GM21619 (cell line): ENCODE results near the gene CHRFAM7A.
"Not testable (repeated sequence)": the region's sequence is repeated elsewhere in the genome, so short reads cannot be mapped to it uniquely, and the experiment has no call there.

Experiments used
- ATAC-seq: cut with Tn5 transposase; IDR thresholded peaks from one replicate; pipeline ENCODE4 v1.9.1; 2021; ENCODE audit not compliant: unreplicated experiment

The CHRFAM7A gene

DNA sequence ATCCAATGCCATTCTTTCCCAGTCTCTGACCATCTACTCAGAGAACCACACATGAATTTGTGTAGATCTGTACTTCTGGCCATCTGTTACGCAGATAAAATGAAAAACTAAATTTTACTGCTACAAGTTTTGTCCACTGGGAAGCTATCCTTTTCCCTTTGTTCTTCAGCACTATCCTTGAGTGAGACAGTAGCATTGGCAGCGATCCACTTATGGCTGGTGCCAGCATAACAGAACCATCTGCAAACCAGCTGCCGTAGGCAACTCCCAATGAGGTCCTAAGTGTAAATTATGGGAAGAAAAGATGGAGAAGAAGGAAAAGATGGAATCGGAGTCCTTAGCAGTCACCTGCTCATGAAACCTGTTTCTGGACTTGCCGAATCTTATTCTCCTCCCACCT is 72.3 kb downstream of the CHRFAM7A start:
- not testable (repeated sequence) for ATAC-seq

DNA sequence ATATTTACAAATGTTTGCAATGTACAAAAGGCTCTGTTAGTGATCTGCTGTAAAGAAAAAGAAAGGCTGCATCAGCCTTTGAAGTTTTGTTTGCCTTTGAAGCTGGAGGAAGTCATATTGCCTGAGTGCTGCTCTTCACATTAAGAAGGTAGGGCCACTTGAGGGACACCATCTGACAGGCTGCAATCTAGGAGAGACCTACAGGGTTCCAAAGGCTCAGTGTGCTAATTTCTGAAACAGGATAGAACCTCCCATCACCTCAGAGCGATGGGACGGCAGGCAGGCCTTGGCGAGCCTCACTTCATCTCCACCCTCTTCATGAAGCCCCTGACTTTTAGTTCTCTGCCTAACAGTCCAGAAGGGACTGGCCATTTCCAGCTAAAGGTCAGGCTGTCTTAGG is 77.6 kb downstream of the CHRFAM7A start:
- ATAC-seq: not testable (repeated sequence)

DNA sequence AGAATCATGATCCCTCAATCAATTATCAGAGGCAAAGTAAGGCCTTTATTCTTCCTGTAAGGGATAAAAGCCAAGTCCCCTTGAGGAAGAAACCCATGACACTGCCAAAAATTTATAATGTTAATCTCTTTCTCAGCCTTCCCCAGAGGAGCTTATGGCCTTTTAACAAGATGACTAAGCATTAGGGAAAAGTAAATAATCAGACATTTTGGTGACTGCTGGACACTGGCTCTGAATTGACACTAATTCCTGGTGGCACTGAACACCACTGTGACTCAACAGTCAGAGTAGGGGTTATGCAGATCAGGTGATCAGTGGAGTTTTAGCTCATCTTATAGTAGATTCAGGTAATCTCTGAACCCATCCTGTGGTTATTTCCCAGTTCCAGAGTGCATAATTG is 82.8 kb downstream of the CHRFAM7A start:
- ATAC-seq: not testable (repeated sequence)
